Measurements from ENCODE around the gene DHRSX. TPM values are rescaled to one million over a fixed set of nuclear protein-coding genes. Genes with fewer than 3 reads are reported as not detected.
A peak's percentile ranks its signal among the peaks of the same experiment; 100 is the strongest.

The DHRSX gene
- polyA plus RNA-seq, 2 of the 4 experiments (the other 2 are of a cell fraction): 32.1 to 56.3 TPM

GRCh38 chrX:2462074-2462473 lies 38.7 kb downstream of the DHRSX start:
- Histone ChIP-seq H3K9me3 (no peaks in the 10 kb centered on the region), H3K4me2 (no peak overlapping the region; the same call in 2 of the 3 replicates), H3K27ac (peak overlapping the region in 1 of 2 experiments; percentile 50; a peak in 2 of 6 replicates), H3K4me3 (no peak overlapping the region), H3K4me1 (peaks cover 34% of the 10 kb centered on the region)
- ChIA-PET CTCF (no interaction called here), POLR2A (no interaction called here)
- FAIRE-seq (no peak), ATAC-seq (no peak), DNase-seq (ENCODE audit: low read depth in 1 of 2, low spot score in 1 of 2) (no peak)
- TF ChIP-seq ZNF302 (CRISPR knock-in tag; IDR thresholded peaks at IDR 0.05) (no peak), ELK1 (IDR thresholded peaks at IDR 0.05; ENCODE audit: low read depth, low read length) (no peak), MAX (IDR thresholded peaks at IDR 0.05) (no peak), ZC3H11A (IDR thresholded peaks at IDR 0.05) (no peak), ESRRA (IDR thresholded peaks at IDR 0.05; ENCODE audit: borderline replicate concordance, low read length) (no peak), HEYL (CRISPR knock-in tag; IDR thresholded peaks at IDR 0.05) (no peak), REST (IDR thresholded peaks at IDR 0.05) (no peak), ZSCAN20 (CRISPR knock-in tag; IDR thresholded peaks at IDR 0.05) (no peak), ZFP36 (IDR thresholded peaks at IDR 0.05; ENCODE audit: borderline replicate concordance, partially characterized antibody) (no peak), E2F6 (IDR thresholded peaks at IDR 0.05; ENCODE audit: borderline replicate concordance, low read depth) (no peak), HMGXB4 (CRISPR knock-in tag; IDR thresholded peaks at IDR 0.05; ENCODE audit: borderline replicate concordance) (no peak), KDM5A (IDR thresholded peaks at IDR 0.05) (no peak), HOXB5 (CRISPR knock-in tag; IDR thresholded peaks at IDR 0.05) (no peak), ATOH8 (CRISPR knock-in tag; IDR thresholded peaks at IDR 0.05; ENCODE audit: low read depth) (no peak), RFX5 (IDR thresholded peaks at IDR 0.05) (no peak), BHLHE40 (IDR thresholded peaks at IDR 0.05; ENCODE audit: low read depth, low read length) (no peak), CHD4 (IDR thresholded peaks at IDR 0.05; ENCODE audit: borderline replicate concordance) (no peak), HOXA7 (CRISPR knock-in tag; IDR thresholded peaks at IDR 0.05) (no peak), POLR2AphosphoS2 (conservative IDR thresholded peaks at IDR 0.05; ENCODE audit: low read length) (no peak)
- 70% methylated on average over 5 of the region's 5 CpGs for WGBS (ENCODE audit: missing lambda C conversion rate)

- POLR2A ChIA-PET: no interaction called here
- FAIRE-seq (no peak), ATAC-seq (no peak), DNase-seq (ENCODE audit: low read depth in 1 of 2, low spot score in 1 of 2) (no peak)
- 93% methylated on average over 8 of the region's 8 CpGs for WGBS (ENCODE audit: missing lambda C conversion rate)
- CTCF ChIA-PET: no interaction called here
- H3K4me2 ChIP-seq: peak overlapping the region; percentile 43; the same call in 2 of the 3 replicates
- peak overlapping the region; percentile 50 to 59; a peak in 4 of 6 replicates for H3K27ac ChIP-seq
- H3K9me3 ChIP-seq: no peaks in the 10 kb centered on the region
- H3K4me1 ChIP-seq: peaks cover 30% of the 10 kb centered on the region
- no peak for TF ChIP-seq NR3C1 (IDR thresholded peaks at IDR 0.05)
- H3K4me3 ChIP-seq: no peak overlapping the region
These were observed 39.1 kb downstream of the DHRSX start for GRCh38 chrX:2461711-2462016.

Measured in A549 (cell line).